Smooth muscle cell (in vitro differentiated cells): ENCODE measurements around the gene ASS1. TPM values are rescaled to one million over a fixed set of nuclear protein-coding genes. Genes with fewer than 3 reads are reported as not detected.

Experiments used
- DNase-seq: peaks from one replicate; lab custom pipeline; 2025; ENCODE audit not compliant: unreplicated experiment; lab: John Stamatoyannopoulos, UW
- H2AFZ ChIP-seq: fragments of 200-600 bp; sonication (generic); 2 replicates; pipeline ENCODE4 v1.6.0; 2016; ENCODE audit warnings: antibody characterized with exemption, low read depth, mild to moderate bottlenecking
- H3F3A ChIP-seq: fragments of 200-600 bp; sonication (generic); 2 replicates; pipeline ENCODE4 v1.6.0; 2017; ENCODE audit warnings: antibody characterized with exemption, low read depth
- H3K27ac ChIP-seq: fragments of 200-600 bp; sonication (generic); 2 replicates; pipeline ENCODE4 v1.5.1; 2016; ENCODE audit warnings: low read depth, mild to moderate bottlenecking
- H3K27me3 ChIP-seq: fragments of 200-600 bp; sonication (generic); 2 replicates; pipeline ENCODE4 v1.6.1; 2016; ENCODE audit warnings: low read depth, mild to moderate bottlenecking
- H3K36me3 ChIP-seq: fragments of 200-600 bp; sonication (generic); 2 replicates; pipeline ENCODE4 v1.5.1; 2016; ENCODE audit warnings: low read depth
- H3K4me1 ChIP-seq: fragments of 200-600 bp; sonication (generic); 2 replicates; pipeline ENCODE4 v1.5.1; 2016; ENCODE audit warnings: low read depth
- H3K4me2 ChIP-seq: fragments of 200-600 bp; sonication (generic); 2 replicates; pipeline ENCODE4 v1.6.0; 2016; ENCODE audit warnings: mild to moderate bottlenecking
- H3K4me3 ChIP-seq: fragments of 200-600 bp; sonication (generic); 2 replicates; pipeline ENCODE4 v1.5.1; 2016; ENCODE audit warnings: mild to moderate bottlenecking
- H3K79me2 ChIP-seq: fragments of 200-600 bp; sonication (generic); 2 replicates; pipeline ENCODE4 v1.6.0; 2016; ENCODE audit warnings: low read depth, mild to moderate bottlenecking
- H3K9ac ChIP-seq: fragments of 200-600 bp; sonication (generic); 2 replicates; pipeline ENCODE4 v1.6.0; 2016; ENCODE audit warnings: low read depth
- H3K9me3 ChIP-seq: fragments of 200-600 bp; sonication (generic); replicated peaks from 2 replicates; pipeline ENCODE4 v1.5.1; 2016; ENCODE audit warnings: low read depth
- H4K20me1 ChIP-seq: fragments of 200-600 bp; sonication (generic); 2 replicates; pipeline ENCODE4 v1.6.0; 2016; ENCODE audit warnings: low read depth
- WGBS: methylation state at CpG from one replicate; pipeline ENCODE4 v1.1.7; 2016; ENCODE audit warnings: low lambda C conversion rate; 5-methylcytosine and 5-hydroxymethylcytosine counted together
- polyA plus RNA-seq: library from polyadenylated mRNA; unstranded; fragments of >200 nt; fragmentation: Nextera tagmentation; extraction: Ambion mirVana; gene quantifications from 2 replicates; pipeline ENCODE4 v1.2.1, GENCODE V29; 2016
- total RNA-seq: library from RNA; depleted of rRNA; stranded (reverse); fragments of >200 nt; gene quantifications from 2 replicates; pipeline ENCODE4 v1.2.3, GENCODE V29; 2014
- TF ChIP-seq, protein P1 (sequence below): fragments of 200-600 bp; sonication (generic); IDR thresholded peaks from 2 replicates; pipeline ENCODE4 v1.5.1; 2017; ENCODE audit warnings: borderline replicate concordance, mild to moderate bottlenecking, antibody characterized with exemption; ENCODE audit not compliant: insufficient read depth, poor library complexity, severe bottlenecking

Gene ASS1
- total and polyA plus RNA-seq, 2 experiments from 2014 or later, result 78.2 to 81.5 TPM

DNA sequence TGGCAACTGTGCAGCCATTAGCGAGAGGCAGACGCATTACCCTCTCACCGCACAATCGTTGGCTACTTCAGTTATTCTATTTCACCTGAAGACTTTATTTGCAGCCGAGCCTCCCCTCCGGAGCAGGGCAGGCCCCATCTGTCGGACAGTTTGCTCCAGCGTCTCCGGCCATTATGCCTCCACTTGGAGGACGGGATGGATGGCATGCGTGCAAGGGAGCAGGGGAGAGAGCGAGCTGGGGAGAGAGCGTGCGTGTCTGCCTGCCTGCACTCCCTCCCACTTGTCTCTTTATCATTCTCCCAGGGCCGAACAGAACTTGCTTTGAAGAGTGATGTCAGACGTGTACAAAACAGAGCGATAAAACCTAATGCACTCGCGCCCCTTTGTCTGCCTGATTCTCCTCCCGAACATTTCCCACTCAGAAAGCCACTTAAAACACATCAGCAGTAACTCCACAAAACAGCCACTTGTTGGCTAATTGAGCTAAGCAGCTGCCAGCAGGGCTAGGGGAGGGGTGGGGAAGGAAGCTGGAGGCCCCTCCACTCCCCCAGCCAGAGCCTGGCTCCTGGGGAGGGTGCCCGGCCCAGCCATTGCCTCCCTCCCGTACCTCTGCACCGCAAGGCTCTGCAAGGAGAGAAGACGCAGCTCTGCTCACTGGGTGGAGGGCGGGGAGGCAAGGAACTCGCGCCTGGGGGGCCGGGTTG lies 91.2 kb downstream of the ASS1 start:
- TF ChIP-seq, protein P1, sequence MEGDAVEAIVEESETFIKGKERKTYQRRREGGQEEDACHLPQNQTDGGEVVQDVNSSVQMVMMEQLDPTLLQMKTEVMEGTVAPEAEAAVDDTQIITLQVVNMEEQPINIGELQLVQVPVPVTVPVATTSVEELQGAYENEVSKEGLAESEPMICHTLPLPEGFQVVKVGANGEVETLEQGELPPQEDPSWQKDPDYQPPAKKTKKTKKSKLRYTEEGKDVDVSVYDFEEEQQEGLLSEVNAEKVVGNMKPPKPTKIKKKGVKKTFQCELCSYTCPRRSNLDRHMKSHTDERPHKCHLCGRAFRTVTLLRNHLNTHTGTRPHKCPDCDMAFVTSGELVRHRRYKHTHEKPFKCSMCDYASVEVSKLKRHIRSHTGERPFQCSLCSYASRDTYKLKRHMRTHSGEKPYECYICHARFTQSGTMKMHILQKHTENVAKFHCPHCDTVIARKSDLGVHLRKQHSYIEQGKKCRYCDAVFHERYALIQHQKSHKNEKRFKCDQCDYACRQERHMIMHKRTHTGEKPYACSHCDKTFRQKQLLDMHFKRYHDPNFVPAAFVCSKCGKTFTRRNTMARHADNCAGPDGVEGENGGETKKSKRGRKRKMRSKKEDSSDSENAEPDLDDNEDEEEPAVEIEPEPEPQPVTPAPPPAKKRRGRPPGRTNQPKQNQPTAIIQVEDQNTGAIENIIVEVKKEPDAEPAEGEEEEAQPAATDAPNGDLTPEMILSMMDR, result no peak
- H3K9ac ChIP-seq, result peak overlapping the region; percentile 51
- H3K4me1 ChIP-seq, result peaks cover 15% of the 10 kb centered on the region
- H3K9me3 ChIP-seq, result no peaks in the 10 kb centered on the region
- peak overlapping the region; percentile 91 for H2AFZ ChIP-seq
- H3F3A ChIP-seq, result no peaks in the 10 kb centered on the region
- WGBS, result 27% methylated on average over 26 of the region's 28 CpGs
- peak overlapping the region; percentile 35 for H3K4me3 ChIP-seq
- peak; percentile 6 for DNase-seq
- no peaks in the 10 kb centered on the region for H4K20me1 ChIP-seq
- no peaks in the 10 kb centered on the region for H3K36me3 ChIP-seq
- no peaks in the 10 kb centered on the region for H3K27me3 ChIP-seq
- H3K79me2 ChIP-seq, result no peaks in the 10 kb centered on the region
- H3K4me2 ChIP-seq, result peak overlapping the region; percentile 83
- peak overlapping the region; percentile 52 for H3K27ac ChIP-seq

DNA sequence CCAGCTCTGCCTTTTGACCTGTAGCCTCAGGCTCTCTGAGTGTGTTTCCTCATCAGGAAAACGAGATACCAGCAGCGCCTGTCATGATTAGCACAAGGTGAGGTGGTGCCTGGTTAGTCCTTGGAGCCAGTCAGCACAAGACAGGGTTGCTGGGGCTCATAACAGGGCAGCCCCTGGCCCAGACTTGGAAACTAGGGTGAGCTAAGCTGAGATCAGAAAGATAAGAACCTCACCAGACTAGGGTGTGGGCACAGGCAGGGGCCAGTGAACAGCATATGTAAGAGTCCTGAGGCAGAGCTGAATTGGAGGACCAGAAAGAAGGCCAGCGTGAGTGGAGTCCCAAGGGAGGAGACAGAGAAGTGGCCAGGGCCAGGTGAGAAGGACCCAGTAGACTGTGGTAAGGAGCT lies 91.9 kb downstream of the ASS1 start:
- Histone ChIP-seq H3K9ac (no peak overlapping the region), H3K27me3 (no peaks in the 10 kb centered on the region)
- WGBS, result 90% methylated on average over 3 of the region's 3 CpGs

DNA sequence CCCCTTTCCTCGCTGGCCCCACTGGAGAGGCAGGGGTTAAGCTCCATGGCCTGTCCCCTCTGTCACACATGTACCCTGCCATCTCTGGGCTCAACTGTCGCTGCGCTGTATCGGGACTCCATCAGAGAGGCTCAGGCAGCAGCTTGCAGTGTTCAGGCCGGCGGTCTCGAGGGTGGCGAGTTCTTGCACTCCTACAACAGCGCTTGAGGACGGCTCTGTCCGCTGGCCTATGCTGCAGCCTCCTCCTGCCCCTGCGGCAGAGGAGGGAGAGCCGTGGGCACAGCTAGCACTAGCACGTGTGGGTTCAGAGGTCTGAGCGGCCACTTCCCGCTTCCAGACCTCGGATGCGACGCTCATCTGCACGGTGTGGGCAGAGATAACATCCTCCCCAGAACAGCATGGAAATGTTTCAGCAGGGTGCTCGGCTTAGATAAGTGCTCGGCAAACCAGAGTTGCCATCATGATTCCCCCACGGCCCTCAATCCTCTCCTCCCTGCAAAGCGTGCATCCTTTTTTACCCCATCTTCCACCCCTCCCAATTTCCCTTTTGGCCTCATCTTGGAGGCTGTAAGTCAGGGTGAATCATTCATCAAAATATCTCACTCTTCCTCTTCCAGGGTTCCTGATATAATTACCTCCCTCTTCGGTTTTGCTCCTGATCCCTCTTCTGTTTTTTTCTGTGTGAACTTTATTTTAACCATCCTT lies 92.7 kb downstream of the ASS1 start:
- Histone ChIP-seq H3F3A (no peaks in the 10 kb centered on the region), H3K4me1 (peaks cover 15% of the 10 kb centered on the region), H3K4me2 (no peak overlapping the region), H3K4me3 (no peak overlapping the region), H3K9ac (no peak overlapping the region), H3K9me3 (no peaks in the 10 kb centered on the region), H4K20me1 (no peaks in the 10 kb centered on the region), H3K27ac (no peak overlapping the region), H3K27me3 (no peaks in the 10 kb centered on the region), H2AFZ (peak overlapping the region; percentile 66), H3K36me3 (no peaks in the 10 kb centered on the region), H3K79me2 (no peaks in the 10 kb centered on the region)
- DNase-seq, result no peak
- WGBS, result 42% methylated on average over 25 of the region's 25 CpGs
- TF ChIP-seq, protein P1, result no peak

More for the DNA sequence above, 91.9 kb downstream of the ASS1 start:
- no peaks in the 10 kb centered on the region for H3K36me3 ChIP-seq
- no peak overlapping the region for H3K4me2 ChIP-seq
- no peak overlapping the region for H3K27ac ChIP-seq
- H3K4me3 ChIP-seq, result no peak overlapping the region
- H3K9me3 ChIP-seq, result no peaks in the 10 kb centered on the region
- TF ChIP-seq, protein P1, result no peak
- H3F3A ChIP-seq, result no peaks in the 10 kb centered on the region
- no peak overlapping the region for H2AFZ ChIP-seq
- H3K4me1 ChIP-seq, result peaks cover 15% of the 10 kb centered on the region
- no peaks in the 10 kb centered on the region for H4K20me1 ChIP-seq
- H3K79me2 ChIP-seq, result no peaks in the 10 kb centered on the region
- DNase-seq, result no peak
